Subcutaneous abdominal adipose tissue (tissue), 5 donors: ENCODE measurements around the gene SDK2.
A peak's percentile ranks its signal among the peaks of the same experiment; 100 is the strongest.

Source experiments
- H3K27ac ChIP-seq: one replicate; pipeline ENCODE4 v1.7.0; 2013; ENCODE audit warnings: low read depth, mild to moderate bottlenecking, inconsistent platforms, low read length, moderate library complexity
- H3K27me3 ChIP-seq, 5 donors: one replicate each; pipeline ENCODE4 v1.7.0; 2013; ENCODE audit warnings: low read length in 5 of 5, inconsistent platforms in 1 of 5; ENCODE audit not compliant: control insufficient read depth in 5 of 5, insufficient read depth in 4 of 5
- H3K36me3 ChIP-seq, 5 donors: one replicate each; pipeline ENCODE4 v1.7.0; 2013; ENCODE audit warnings: low read length in 5 of 5; ENCODE audit not compliant: control insufficient read depth in 5 of 5, insufficient read depth in 5 of 5
- H3K4me1 ChIP-seq, 5 donors: one replicate each; pipeline ENCODE4 v1.7.0; 2013; ENCODE audit warnings: low read length in 5 of 5, mild to moderate bottlenecking in 3 of 5, moderate library complexity in 1 of 5; ENCODE audit not compliant: control insufficient read depth in 5 of 5, insufficient read depth in 5 of 5
- H3K4me3 ChIP-seq, 5 donors: one replicate each; pipeline ENCODE4 v1.7.0; 2013; ENCODE audit warnings: low read length in 5 of 5, low read depth in 1 of 5
- H3K9ac ChIP-seq, 5 donors: one replicate each; pipeline ENCODE4 v1.7.0; 2013; ENCODE audit warnings: low read length in 5 of 5, mild to moderate bottlenecking in 4 of 5, moderate library complexity in 3 of 5
- H3K9me3 ChIP-seq, 5 donors: one replicate each; pipeline ENCODE4 v1.7.0; 2013; ENCODE audit warnings: low read length in 5 of 5; ENCODE audit not compliant: control insufficient read depth in 5 of 5
- donor health status: healthy.
- donor health status: healthy.
- donor health status: healthy.
- donor health status: healthy.
- donor health status: healthy.

SDK2 gene

DNA sequence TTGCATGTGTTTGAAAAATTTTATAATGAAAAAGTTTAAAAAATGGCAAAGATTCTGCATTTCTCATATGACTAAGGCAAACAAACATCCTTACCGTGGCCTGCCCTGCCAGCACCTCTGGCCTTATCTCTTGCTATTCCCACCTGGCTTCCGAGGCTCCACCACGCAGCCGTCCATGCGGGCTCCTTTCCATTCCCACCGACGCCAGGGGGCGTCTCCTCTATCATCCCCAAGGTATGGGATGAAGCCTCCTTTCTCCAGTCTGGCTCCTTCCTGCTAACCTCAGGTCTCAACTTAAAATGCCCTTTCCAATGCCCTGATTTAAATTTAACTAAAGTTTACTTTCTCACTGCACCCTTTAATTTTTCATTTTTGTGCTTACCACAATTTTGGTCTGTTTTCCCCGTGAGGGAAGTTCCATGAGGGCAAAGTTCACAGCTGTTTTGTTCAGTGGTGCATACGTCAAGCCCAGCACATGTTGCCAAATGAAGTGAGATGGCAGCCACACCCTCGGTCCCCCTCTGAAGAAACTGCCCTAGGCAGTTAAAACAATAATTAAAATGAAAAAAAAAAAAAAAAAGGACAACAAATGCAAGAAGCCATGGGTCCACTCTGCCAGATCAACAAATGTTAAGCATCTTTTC is 13.3 kb upstream of the SDK2 start:
- Histone ChIP-seq H3K27ac (no peak overlapping the region), H3K9me3 (peaks cover 6 to 17% (median 13%) of the 10 kb centered on the region in 5 donors), H3K4me1 (peaks cover 0 to 9% (median 7%) of the 10 kb centered on the region in 5 donors), H3K4me3 (peak overlapping the region in 1 of 5 donors; percentile 1), H3K9ac (no peak overlapping the region), H3K36me3 (no peaks in the 10 kb centered on the region), H3K27me3 (peaks cover 0 to 6% (median 0%) of the 10 kb centered on the region in 5 donors)

- peaks cover 0 to 9% (median 7%) of the 10 kb centered on the region in 5 donors for H3K4me1 ChIP-seq
- no peak overlapping the region for H3K27ac ChIP-seq
- H3K36me3 ChIP-seq: no peaks in the 10 kb centered on the region
- H3K4me3 ChIP-seq: no peak overlapping the region
- peaks cover 6 to 17% (median 13%) of the 10 kb centered on the region in 5 donors for H3K9me3 ChIP-seq
- no peak overlapping the region for H3K9ac ChIP-seq
- H3K27me3 ChIP-seq: peaks cover 0 to 9% (median 2%) of the 10 kb centered on the region in 5 donors
Observed at GRCh38 chr17:73654241-73654640, 10.0 kb upstream of the SDK2 start.

DNA sequence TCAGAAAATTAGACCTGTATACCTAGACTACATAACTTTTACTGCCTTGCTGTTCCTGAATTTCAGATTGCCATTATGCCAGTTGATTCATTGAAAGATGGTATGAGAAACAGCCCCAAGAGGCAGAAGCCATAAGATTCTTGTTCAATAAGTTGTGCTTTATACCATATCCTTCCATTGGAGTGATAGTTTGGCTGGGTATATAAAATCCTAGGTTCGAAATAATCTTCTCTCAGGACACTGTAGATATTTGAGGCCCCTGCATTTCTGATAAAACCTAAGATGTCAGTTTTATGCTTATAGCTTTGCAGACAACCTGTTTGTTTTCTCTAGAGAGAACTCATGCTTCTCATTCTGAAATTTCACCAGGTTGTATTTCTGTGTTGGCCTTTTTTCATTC is 9.6 kb upstream of the SDK2 start:
- H3K4me3 ChIP-seq: no peak overlapping the region
- no peak overlapping the region for H3K27ac ChIP-seq
- H3K4me1 ChIP-seq: peaks cover 0 to 9% (median 7%) of the 10 kb centered on the region in 5 donors
- H3K9ac ChIP-seq: no peak overlapping the region
- H3K9me3 ChIP-seq: peaks cover 6 to 17% (median 13%) of the 10 kb centered on the region in 5 donors
- H3K27me3 ChIP-seq: peaks cover 0 to 9% (median 2%) of the 10 kb centered on the region in 5 donors
- no peaks in the 10 kb centered on the region for H3K36me3 ChIP-seq

DNA sequence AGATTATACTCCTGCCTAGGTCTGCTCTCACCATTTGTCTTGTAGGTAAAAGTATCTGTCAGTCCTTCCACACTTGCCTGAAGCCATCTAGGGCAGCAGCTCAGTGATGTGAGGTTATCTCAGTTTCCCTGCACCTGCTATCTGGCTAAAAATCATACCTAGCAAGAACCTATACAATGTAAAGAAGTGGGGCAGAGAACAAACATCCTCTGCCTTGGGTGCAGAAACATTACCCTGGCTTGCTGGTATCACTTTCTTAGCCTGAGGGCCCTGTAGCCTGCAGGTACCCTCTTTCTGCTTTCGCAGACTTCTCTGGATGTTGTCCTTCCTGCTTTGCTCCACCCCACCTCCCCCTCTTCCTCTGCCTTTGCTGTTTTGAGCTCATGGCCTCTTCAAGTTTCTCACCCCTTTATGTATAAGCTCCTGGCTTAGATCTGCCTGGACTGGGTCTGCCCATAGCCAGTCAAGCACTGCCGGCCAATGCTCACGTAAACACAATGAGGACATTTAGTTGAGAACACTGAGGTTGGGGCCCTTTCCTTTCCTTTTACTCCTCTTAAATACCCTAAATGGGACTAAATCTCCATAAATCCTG is 8.7 kb upstream of the SDK2 start:
- no peak overlapping the region for H3K9ac ChIP-seq
- no peak overlapping the region for H3K4me3 ChIP-seq
- peaks cover 4 to 16% (median 7%) of the 10 kb centered on the region in 5 donors for H3K27me3 ChIP-seq
- H3K4me1 ChIP-seq: peaks cover 0 to 8% (median 7%) of the 10 kb centered on the region in 5 donors
- H3K27ac ChIP-seq: no peak overlapping the region
- no peaks in the 10 kb centered on the region for H3K36me3 ChIP-seq
- peaks cover 6 to 17% (median 13%) of the 10 kb centered on the region in 5 donors for H3K9me3 ChIP-seq

GRCh38 chr17:73650617-73651200 is 6.5 kb upstream of the SDK2 start:
- no peaks in the 10 kb centered on the region for H3K36me3 ChIP-seq
- peaks cover 6 to 17% (median 13%) of the 10 kb centered on the region in 5 donors for H3K9me3 ChIP-seq
- H3K27ac ChIP-seq: no peak overlapping the region
- H3K27me3 ChIP-seq: peaks cover 10 to 34% (median 25%) of the 10 kb centered on the region in 5 donors
- no peak overlapping the region for H3K9ac ChIP-seq
- no peak overlapping the region for H3K4me3 ChIP-seq
- H3K4me1 ChIP-seq: peaks cover 0 to 3% (median 0%) of the 10 kb centered on the region in 5 donors

DNA sequence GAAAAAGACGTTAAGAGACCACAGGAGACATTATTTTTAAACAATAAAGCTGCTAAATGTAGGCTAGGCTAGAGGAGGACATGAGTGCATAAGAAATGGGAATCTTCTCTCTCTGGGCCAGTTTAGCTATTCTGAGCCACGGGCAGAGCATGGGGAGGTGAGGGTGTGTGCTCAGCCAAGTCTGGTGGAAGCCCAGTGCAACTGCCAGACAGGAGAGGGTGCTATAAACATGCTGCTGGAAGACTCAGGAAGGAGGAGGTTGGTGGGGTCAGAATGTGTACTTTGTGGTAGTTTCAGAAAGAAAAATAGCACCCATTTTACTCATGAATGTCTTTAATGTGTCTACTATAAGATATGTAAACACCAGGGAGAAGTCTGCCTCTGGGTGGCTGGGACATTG is 5.9 kb upstream of the SDK2 start:
- H3K4me1 ChIP-seq: peaks cover 0 to 7% (median 4%) of the 10 kb centered on the region in 5 donors
- no peak overlapping the region for H3K4me3 ChIP-seq
- H3K36me3 ChIP-seq: no peaks in the 10 kb centered on the region
- no peak overlapping the region for H3K9ac ChIP-seq
- H3K27ac ChIP-seq: no peak overlapping the region
- peaks cover 10 to 39% (median 27%) of the 10 kb centered on the region in 5 donors for H3K27me3 ChIP-seq
- H3K9me3 ChIP-seq: peaks cover 6 to 17% (median 13%) of the 10 kb centered on the region in 5 donors

- no peak overlapping the region for H3K4me3 ChIP-seq
- H3K9me3 ChIP-seq: peaks cover under 1 to 12% (median 8%) of the 10 kb centered on the region in 5 donors
- peaks cover 10 to 43% (median 31%) of the 10 kb centered on the region in 5 donors for H3K27me3 ChIP-seq
- H3K27ac ChIP-seq: no peak overlapping the region
- H3K36me3 ChIP-seq: no peaks in the 10 kb centered on the region
- peaks cover 0 to 13% (median 11%) of the 10 kb centered on the region in 5 donors for H3K4me1 ChIP-seq
- H3K9ac ChIP-seq: no peak overlapping the region
Observed at GRCh38 chr17:73648974-73649373, 4.7 kb upstream of the SDK2 start.

GRCh38 chr17:73648543-73648820 is 4.2 kb upstream of the SDK2 start:
- H3K4me3 ChIP-seq: no peak overlapping the region
- H3K27ac ChIP-seq: no peak overlapping the region
- H3K27me3 ChIP-seq: peaks cover 12 to 44% (median 34%) of the 10 kb centered on the region in 5 donors
- peaks cover 0 to 17% (median 14%) of the 10 kb centered on the region in 5 donors for H3K4me1 ChIP-seq
- no peaks in the 10 kb centered on the region for H3K36me3 ChIP-seq
- no peak overlapping the region for H3K9ac ChIP-seq
- peaks cover 0 to 7% (median 4%) of the 10 kb centered on the region in 5 donors for H3K9me3 ChIP-seq

- Histone ChIP-seq H3K27me3 (peaks cover 17 to 48% (median 39%) of the 10 kb centered on the region in 5 donors), H3K4me1 (peaks cover 0 to 22% (median 19%) of the 10 kb centered on the region in 5 donors), H3K36me3 (no peaks in the 10 kb centered on the region), H3K9ac (no peak overlapping the region), H3K9me3 (peaks cover 0 to 3% (median 0%) of the 10 kb centered on the region in 5 donors), H3K4me3 (no peak overlapping the region), H3K27ac (no peak overlapping the region)
Observed at GRCh38 chr17:73647772-73648542, 3.7 kb upstream of the SDK2 start.
